ENCODE measurements around the gene SERPINH1.

Gene SERPINH1

DNA sequence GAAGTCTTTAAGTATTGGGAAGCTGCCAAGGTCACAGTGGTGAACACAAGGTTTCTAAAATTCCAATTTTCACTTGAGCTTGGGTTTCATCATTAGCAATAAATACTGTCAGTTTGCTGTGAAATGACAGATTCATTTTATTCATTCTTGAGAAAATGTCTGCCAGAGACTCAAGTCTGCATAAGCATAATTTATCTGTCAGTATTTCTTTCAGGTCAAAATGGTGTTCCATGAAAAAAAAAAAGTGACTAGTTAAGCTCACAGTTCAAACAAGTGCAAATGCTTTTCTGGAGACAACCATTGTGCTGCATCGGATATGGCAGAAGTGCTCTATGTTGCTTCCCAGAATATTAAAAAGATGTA lies 28.2 kb upstream of the SERPINH1 start:
- DNase-seq, result no peak

DNA sequence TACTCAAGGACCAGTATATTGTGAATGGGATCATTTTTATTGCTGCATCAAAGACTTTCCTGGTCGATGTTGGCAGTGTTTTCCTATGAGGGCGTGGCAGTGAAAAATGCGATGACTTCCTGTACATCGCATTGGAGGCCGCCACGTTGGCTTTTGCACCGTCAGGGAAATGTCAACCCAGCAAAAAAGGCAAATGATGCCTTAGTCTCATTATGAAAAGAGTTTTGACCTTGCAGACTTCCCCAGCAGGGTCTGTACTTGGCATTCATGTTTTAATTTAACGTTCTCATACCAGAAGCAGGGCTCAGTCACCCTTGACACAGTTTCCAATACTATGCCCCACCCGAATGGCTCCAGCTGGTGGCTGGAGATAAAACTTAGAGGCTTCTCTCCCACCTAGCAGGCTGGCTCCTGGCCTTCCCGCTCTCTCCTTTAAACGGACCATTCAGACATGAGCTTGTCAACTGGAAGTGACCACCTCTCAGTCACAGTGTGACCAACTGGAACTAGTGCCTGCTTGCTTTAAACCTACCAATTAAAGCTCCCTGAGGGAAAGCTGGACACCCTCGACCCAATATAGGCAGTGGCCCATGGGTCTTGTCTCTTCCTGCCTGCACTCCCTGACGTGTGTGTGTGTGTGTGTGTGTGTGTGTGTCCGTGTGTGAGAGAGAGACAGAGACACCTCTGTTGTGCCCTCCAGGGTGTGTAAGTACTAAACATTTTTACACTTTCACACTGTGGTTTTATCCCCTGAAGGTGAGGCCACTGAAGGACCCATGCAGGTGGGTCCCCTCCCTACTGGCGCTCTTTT lies 27.6 kb upstream of the SERPINH1 start:
- no peak for DNase-seq

DNA sequence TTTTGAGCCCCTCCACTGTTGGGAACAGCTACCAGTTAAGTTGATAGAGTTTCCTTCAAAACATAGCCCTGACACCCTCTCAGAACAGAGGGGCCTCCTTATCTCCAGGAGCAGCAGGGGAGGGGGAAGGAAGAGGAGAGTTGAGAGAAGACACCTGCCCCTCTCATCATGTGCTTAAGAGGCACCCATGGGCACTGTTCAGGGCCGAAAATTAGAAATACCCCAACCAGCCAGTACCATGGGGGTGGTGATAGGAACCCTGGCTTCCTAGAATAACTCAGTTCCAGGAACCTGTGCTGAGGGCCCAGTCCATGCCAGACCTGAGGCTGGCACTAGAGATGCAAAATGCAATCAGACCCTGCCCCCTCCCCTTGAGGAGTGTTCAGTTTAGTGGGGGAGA lies 27.0 kb upstream of the SERPINH1 start:
- DNase-seq, result no peak

DNA sequence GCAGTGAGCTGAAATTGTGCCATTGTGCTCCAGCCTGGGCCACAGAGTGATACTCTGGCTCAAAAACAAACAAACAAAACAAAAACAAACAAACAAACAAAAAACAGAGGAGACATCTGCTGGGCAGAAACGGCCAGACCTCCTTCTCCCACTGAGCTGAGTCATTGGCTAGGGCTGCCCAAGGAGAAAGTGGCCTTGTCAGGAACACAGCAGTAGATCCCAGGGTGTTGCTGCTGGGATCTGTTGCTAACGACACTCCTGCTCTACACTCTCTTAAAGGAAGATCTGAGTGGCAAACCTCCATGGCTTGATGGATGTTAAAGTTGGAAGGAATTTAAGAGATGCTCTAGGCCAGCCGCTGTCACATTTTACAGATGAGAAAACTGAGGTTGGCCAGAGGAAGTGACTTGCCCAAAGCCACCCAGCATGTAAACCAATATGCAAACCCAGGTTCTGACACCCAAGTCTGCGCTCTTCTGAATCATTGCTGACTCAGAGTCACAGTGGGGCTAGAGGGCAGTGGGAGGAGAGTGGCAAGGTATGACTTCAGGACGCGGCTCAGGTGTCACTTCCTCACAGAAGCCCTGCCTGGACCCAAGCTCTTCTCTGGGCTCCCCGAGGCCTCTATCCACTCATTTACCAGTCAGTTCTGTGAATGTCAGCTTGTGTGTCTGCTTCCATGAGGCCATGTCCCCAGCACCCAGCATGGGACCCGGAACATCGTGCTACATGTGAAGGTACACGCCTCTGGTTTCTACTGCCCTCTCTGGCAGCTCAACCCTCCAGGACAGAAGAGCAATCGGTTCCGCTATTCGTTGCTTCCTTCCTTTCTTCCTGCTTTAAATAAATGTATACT lies 25.0 kb upstream of the SERPINH1 start:
- no peak for DNase-seq

DNA sequence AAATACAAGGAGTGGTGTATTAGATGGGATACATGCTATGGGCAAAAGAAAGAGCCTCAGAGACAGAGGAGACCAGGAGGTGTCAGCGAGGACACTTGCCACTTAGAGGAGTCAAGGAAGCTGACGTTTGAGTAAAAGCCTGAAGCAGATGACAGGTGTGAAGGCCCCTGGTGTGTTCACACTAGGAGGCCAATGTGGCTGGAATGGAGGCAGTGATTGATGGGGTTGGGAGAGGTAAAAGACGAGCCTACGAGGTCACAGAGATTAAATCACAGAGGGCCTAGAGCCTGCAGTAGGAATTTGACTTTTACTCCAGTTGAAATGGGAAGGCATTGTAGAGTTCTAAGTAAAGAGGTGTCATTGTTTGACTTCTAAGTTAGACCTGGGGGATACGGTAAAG lies 24.3 kb upstream of the SERPINH1 start:
- no peak for DNase-seq

DNA sequence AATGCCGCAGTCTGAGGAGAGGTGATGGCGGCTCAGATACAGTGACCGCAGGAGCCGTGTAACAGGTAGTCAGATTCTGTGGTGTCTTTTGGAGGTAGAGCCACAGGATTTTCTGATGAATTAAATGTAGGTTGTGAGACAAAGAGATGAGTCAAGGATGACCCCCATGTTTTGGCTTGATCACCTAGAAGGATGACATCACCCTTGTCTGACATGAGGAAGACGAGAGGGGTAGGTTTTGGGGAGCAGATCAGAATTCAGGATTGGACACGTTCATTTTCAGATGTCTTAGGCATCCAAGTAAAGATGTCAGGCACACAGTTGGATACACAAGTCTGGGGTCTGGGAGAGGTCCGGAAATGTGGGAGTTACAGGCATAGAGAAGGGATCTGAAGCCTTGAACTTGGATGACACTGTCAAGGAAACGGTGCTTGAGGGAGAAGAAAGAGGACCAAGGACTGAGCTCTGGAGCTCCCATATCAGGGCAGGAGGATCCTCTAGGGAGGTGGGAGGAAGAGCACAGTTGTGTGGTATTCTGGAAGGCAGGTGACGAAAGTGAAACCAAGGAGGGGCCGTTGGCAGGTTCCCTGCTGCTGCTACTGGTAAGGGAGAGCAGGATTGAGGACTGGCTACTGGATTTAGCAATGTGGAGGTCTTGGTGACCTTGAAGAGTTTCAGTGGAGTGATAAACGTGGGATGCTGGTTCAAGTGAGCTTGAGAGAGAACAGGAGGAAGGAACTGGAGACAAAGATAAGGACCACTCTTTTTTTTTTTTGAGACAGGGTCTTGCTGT lies 23.7 kb upstream of the SERPINH1 start:
- DNase-seq, result no peak

DNA sequence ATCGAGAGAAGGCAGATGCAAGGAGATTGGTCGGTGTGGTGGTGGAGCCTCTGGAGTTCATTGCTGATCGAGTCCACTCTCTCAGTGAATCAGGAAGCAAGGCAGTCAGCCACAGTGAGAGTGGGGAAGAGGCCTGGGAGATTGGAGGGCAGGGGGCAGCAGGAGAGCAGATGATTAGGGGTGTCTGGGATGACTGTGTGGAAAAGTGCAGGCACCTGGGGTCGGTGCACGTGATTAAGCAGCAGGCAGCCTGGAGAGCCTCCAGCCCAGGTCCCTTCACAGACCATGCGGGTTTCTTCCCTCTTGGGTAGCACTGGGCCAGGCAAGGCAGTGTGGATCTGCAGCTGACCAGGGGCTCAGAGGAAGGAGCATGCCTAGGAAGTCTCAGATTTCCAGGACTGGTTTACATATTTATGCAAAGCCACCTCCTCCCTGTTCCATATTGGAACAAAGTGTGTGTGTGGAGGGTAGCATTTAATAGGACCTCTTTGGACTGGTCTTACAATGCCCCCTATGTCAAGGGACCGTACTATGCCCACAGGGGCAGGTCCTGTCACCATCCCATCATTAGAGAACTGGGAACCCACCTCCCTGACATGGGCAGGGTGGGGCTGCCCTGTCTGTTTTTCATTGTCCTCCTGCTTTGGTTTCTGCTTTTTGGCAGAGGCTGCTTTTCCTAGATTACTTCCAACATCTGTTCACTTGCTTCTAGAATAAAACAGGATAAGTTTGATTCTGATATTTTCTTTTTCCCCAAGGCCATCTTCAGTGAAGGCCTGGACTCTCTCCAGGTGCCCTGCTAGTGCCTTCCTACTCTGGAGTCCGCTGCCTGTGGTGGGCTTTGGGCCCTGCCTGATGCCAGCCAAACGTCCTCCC lies 22.4 kb upstream of the SERPINH1 start:
- no peak for DNase-seq

DNA sequence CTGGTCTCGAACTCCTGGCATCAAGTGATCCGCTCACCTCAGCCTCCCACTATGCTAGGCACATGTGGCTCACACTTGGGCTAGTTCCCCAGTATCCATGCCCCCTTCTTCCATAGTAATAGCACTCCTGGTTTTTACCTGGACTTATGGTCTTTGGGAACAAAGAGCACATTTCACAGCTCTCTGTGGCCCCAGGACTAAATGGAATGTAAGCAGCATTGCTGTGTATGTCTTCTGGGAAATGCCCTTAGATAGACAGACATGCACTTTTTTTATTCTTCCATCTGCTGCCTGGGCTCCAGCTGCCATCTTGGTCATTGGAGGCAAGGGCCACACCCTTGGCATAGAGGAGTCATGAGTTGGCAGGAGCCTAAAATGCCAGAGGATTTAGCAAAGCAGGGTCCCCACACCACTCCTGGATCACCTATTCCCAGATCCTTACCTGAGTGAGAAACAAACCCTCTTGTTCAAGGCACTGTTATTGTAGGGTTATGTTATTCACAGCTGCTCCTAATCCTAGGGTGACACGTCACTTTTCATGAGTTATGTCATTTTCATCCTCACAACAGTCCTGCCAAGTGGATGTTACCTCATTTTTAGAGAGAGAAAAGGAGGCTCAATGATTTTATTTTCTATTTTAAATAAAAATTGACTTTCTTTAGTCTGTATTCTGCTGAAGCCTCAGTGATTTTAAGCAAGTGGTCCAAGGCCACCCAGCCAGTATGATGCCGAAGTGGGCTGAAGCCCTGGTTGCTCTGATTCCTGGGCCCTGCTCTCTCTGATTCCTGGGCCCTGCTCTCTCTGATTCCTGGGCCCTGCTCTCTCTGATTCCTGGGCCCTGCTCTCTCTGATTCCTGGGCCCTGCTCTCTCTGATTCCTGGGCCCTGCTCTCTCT lies 20.6 kb upstream of the SERPINH1 start:
- no peak for DNase-seq

DNA sequence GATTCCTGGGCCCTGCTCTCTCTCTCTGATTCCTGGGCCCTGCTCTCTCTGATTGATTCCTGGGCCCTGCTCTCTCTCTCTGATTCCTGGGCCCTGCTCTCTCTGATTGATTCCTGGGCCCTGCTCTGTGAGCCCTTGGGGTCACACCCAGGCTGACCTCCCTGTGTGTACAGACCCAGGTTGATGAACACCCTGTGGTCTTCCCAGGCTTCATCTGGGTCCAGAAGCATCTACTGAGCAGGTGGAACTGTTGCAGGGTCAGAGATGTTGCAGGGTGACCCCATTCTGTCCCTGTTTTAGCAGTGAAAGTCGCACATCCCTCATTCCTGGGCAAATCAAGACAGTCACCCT lies 20.0 kb upstream of the SERPINH1 start:
- no peak for DNase-seq

DNA sequence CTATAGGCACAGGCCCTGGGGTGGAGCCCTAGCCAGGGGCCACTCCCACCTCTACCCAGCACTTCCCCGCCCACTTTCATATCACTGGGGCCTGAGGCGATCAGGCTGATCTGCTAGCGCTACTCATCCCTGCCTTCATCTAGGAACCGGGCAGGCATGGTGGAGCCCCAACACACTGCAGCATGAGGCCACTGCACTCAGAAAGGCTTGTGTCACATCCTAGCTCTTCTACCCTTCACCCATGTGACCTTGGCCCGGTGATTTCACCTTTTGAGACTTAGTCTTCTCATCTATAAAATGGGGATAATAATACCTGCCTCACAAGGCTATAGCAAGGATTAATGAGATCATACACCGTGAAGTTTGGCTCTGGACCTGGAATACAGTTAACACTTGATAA lies 18.2 kb upstream of the SERPINH1 start:
- no peak for DNase-seq

DNA sequence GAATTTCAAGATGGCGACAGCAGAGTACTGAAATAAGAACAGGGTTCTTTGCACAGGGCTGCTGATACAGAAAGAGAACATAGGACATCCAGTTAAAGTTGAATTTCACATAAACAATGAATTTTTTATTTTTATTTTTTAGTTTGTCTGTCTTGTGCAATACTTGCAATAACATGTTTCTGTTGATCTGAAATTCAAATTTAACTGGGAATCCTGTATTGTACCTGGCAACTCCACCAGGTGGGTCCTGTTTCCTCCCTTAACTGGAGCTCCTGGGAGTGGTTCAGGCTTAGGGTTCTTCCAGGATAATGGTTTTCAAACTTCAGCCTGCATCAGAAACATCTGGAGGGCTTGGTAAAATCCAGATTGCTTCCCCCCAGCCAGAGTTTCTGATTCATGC lies 14.9 kb upstream of the SERPINH1 start:
- DNase-seq, result no peak

DNA sequence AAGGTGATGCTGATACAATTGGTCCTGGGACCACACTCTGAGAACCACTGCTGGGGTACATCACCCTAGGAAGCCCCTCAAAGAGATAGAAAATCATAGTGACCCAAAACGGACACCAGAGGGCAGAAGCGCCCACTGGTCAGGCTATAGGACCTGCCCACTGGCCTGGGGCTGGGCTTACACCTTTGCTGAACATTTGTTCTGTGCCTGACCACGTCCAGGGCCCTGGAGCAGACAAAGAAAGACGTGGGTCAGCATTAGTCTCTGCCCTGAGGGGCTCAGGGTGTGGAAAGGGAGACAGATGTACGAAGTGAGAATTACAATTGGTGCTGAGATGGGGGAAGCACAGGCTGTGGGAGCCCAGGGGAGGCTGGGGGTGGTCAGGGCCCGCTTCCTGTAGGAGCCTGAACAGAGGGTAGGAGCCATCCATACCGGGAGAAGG lies 14.4 kb upstream of the SERPINH1 start:
- peak; percentile 2 for DNase-seq

DNA sequence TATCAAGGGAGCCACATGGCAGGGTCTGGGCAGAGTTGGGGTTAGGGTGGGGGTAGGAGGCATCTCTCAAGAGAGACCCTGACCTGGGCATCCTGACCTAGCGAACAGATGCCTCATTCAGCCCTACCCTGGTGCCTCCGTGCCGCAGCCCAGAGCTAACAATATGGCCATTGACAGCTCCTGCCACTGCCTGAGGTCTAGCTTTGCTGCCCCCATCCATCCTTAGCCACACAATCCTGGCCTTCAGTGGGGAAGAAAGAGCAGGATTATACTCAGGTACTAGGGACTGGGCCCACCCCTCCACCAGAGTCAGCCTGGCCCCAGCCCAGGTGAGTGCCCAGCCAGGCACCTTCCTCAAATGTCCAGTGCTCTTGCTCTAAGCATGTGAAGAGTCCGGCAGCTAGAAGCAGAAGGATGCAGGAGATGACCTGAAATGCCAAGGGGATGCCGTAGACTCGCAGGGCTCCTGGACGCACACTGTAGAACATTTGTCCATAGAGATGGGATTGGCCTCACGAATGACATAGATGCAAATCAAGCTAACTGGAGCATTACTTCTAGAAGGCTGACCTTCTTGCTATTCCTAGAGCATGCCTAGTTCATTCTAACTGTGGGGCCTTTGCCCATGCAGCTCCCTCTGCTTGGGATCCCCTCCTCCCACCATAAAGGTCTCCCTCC lies 13.3 kb upstream of the SERPINH1 start:
- DNase-seq, result no peak

DNA sequence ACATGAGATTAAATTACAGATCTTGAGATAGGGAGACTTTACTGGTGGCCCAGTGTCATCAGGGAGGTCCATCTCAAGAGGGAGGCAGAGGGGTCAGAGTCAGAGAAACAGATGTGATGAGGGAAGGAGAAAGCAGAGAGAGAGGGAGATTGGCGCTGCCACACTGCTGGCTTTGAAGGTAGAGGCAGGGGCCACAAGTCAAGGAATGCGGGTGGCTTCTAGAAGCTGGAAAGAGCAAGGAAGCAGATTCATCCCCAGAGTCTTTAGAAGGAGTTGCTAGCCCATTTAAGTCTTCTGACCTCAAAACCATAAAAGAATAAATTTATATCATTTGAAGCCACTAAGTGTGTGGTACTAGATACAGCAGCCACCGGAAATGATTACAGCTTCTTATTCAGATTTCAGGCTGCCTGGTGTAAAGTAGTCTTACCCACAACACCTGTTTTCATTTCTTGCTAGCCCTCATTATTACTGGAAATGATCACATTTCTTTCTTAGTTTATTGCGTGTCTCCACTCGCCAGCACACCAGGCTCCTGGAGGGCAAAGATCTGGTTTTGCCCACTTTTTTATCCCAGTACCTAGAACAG lies 12.6 kb upstream of the SERPINH1 start:
- DNase-seq, result no peak

DNA sequence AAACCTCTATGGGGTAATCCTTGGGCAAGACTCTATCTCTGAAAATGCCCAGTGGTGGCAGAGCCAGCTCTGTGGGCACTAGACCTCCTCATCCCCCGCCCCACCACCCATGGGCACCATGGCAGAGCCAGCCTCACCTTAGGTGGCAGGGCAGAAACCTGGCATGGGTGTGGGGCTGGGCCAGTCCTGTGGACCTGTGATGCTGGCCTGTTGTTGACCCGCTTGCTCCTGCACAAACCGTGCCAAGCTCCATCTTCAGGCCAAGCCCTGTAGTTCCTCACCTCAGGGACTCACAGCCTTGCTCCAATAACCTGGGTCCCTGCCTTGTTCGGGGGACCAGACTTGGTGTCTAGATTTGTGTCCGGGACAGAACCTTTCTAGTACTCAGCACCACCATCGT lies 8.9 kb upstream of the SERPINH1 start:
- DNase-seq, result no peak

DNA sequence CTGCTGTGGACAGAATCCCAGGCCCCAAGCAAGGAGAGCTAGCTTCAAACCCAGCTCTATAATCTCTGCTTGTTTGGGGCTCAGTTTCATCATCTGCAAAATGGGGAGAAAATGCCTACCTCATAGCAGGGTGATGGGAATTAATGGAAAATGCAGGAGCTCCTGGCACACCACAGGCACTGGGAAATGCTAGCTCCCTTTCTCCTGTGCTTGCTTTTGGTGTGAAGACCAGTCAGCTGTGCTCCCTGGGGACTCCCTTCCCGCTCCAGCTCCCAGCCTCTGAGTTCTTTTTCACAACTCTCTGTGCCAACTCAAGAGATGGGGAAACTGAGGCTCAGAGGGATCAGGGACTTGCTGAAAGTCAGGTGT lies 8.2 kb upstream of the SERPINH1 start:
- DNase-seq, result no peak

DNA sequence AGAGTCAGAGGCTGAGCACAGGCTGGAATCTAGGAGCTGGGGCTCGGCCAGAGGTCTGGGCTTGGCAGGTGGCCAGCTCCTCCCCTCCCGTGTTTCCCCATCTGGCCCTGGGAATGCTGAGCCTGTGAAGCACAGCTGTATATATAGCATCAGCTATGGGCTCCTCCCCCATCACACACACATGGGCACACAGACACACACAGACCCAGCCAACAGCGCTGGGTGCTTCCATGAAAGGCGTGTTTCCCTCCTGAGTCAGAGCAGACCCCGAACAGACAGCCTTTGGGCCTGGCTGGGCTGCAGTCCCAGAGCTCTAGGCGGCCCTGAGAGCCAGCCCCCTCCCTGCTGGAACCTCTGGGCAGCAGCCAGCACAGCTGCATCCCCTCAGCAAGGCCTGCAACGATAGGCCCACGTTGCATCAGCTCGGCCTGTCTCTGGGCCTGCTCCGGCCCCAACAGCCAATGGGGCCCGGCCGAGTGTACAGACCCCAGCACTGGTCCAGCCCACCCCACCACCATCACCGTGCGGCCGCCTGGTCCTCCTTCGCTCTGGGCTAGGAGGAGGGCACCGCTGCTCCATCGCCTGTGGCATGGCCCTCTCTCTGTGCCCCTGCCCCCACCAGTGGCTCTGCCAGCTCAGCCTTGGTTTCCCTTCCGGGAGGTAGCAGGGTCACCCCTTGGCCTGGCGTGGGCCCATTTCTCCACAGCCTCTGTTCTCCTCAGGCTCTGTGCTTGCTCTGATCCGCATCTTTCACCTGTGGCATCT lies 7.6 kb upstream of the SERPINH1 start:
- no peak for DNase-seq

DNA sequence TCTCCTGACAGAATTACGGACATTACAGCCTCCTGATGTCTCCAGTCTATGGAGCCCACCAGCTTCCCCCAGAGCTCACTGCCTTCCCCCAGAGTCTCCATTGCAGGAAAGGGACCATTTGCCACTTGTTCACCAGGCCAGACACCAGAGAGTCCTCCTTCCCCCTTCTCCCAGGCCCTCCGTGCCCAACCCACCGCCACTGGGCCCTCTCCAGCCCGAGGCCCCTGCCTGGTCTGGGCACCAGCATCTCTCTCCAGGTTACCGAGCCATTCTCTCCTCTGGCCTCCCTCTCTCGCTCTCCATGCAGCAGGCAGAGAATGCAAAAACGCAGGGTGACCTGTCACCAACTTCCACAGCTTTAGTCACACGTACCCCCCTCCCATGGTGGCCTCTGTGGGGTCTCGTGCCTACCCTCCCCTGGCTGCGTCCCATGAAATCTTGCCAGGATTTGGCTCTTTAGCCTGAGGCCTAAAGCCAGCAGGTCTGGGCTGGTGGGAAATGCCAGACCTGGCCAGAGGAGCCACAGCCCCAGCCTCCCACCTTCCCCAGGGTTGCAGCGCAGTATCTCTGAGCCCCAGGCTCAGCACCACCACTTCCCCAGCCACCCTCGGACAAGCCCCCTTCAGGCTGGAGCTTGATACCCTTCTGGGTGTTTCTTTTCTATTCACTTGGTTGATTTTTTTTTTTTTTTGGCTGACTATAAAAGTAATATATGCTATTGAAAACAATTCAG lies 6.8 kb upstream of the SERPINH1 start:
- DNase-seq, result no peak

DNA sequence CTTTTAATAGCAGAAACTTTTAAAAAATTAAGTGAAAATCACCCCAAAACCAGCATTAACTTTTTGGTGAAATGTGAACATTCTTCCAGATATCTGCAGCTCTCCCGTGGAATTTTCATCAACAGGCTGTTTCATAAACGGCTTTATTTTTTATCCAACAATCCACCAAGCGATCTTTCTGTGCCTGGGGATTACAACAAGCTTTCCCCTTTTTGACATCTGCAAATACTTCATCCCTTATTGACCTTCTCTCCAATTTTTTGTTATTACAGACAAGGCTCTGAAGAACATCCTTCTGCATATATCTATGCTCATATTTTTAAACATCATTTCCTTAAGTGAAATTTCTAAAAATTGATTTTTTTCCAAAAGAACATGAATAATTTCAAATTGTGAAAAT lies 5.8 kb upstream of the SERPINH1 start:
- DNase-seq, result no peak

Measured in NCI-H1436 treated with DMSO at 0.1 percent for 48 hours (cell line).